Osteoblast (primary cell): ENCODE data around the gene THOC7. TPM values are rescaled to one million over a fixed set of nuclear protein-coding genes. Genes with fewer than 3 reads are reported as not detected.

ENCODE experiments used
- DNase-seq: peaks from one replicate; pipeline ENCODE4 v3.0.0; 2011; ENCODE audit warnings: low spot score, mixed read lengths; ENCODE audit not compliant: insufficient read length; ENCODE audit errors: missing footprints
- H2AFZ ChIP-seq: 2 replicates; pipeline ENCODE4 v1.6.0; 2011; ENCODE audit warnings: mild to moderate bottlenecking, low read length
- H3K27ac ChIP-seq: 2 replicates; pipeline ENCODE4 v1.5.1; 2011; ENCODE audit warnings: mild to moderate bottlenecking, low read depth, low read length, moderate library complexity
- H3K27me3 ChIP-seq: 2 replicates; pipeline ENCODE4 v1.6.0; 2012; ENCODE audit warnings: mild to moderate bottlenecking, control low read depth, inconsistent platforms, low read length, moderate library complexity; ENCODE audit not compliant: insufficient read depth
- H3K36me3 ChIP-seq: 2 replicates; pipeline ENCODE4 v1.5.1; 2011; ENCODE audit warnings: mild to moderate bottlenecking, low read length, control low read depth, moderate library complexity; ENCODE audit not compliant: insufficient read depth
- H3K4me1 ChIP-seq: 2 replicates; pipeline ENCODE4 v1.5.1; 2011; ENCODE audit warnings: mild to moderate bottlenecking, low read length, control low read depth, moderate library complexity; ENCODE audit not compliant: insufficient read depth
- H3K4me2 ChIP-seq: 2 replicates; pipeline ENCODE4 v1.6.0; 2011; ENCODE audit warnings: mild to moderate bottlenecking, low read length; ENCODE audit not compliant: insufficient read depth
- H3K4me3 ChIP-seq: fragments of 200-600 bp; sonication (generic); 3 replicates; pipeline ENCODE4 v1.5.1; 2012; ENCODE audit warnings: mild to moderate bottlenecking, low read length, inconsistent platforms; ENCODE audit not compliant: insufficient read depth
- H3K79me2 ChIP-seq: 2 replicates; pipeline ENCODE4 v1.6.0; 2012; ENCODE audit warnings: mild to moderate bottlenecking, low read length, control low read depth, inconsistent platforms; ENCODE audit not compliant: insufficient read depth
- H3K9me3 ChIP-seq: 2 replicates; pipeline ENCODE4 v1.5.1; 2011; ENCODE audit warnings: low read depth, low read length, control low read depth
- H4K20me1 ChIP-seq: 2 replicates; pipeline ENCODE4 v1.6.0; 2012; ENCODE audit warnings: mild to moderate bottlenecking, low read length, control low read depth; ENCODE audit not compliant: insufficient read depth
- CTCF ChIP-seq: IDR thresholded peaks from 2 replicates; pipeline ENCODE4 v1.5.1; 2011; ENCODE audit warnings: mild to moderate bottlenecking, low read depth, low read length, moderate library complexity; ENCODE audit errors: extremely low read depth
- total RNA-seq: library from RNA; depleted of rRNA; stranded (reverse); fragments of >200 nt; gene quantifications from 2 replicates; pipeline ENCODE4 v1.2.3, GENCODE V29; 2012

Gene THOC7
- total RNA-seq, 1 donor = 42.3 TPM

GRCh38 chr3:63853106-63853505 is 10.5 kb downstream of the THOC7 start:
- no peaks in the 10 kb centered on the region for H3K27me3 ChIP-seq

GRCh38 chr3:63851287-63851686 is 12.3 kb downstream of the THOC7 start:
- Histone ChIP-seq H3K4me3 (no peak overlapping the region), H3K27me3 (no peaks in the 10 kb centered on the region), H3K9me3 (no peaks in the 10 kb centered on the region), H3K79me2 (peaks cover 76% of the 10 kb centered on the region), H3K4me1 (peaks cover 3% of the 10 kb centered on the region), H3K36me3 (no peaks in the 10 kb centered on the region), H3K4me2 (no peak overlapping the region), H2AFZ (no peak overlapping the region), H3K27ac (no peak overlapping the region), H4K20me1 (no peaks in the 10 kb centered on the region)
- DNase-seq = no peak
- TF ChIP-seq CTCF = no peak

More at GRCh38 chr3:63853106-63853505, 10.5 kb downstream of the THOC7 start:
- H2AFZ ChIP-seq = no peak overlapping the region
- no peaks in the 10 kb centered on the region for H3K36me3 ChIP-seq
- no peaks in the 10 kb centered on the region for H3K9me3 ChIP-seq
- peaks cover 78% of the 10 kb centered on the region for H3K79me2 ChIP-seq
- no peak overlapping the region for H3K4me2 ChIP-seq
- peaks cover 3% of the 10 kb centered on the region for H4K20me1 ChIP-seq
- H3K4me1 ChIP-seq = peaks cover 3% of the 10 kb centered on the region
- DNase-seq = no peak
- no peak overlapping the region for H3K27ac ChIP-seq
- TF ChIP-seq CTCF = no peak
- H3K4me3 ChIP-seq = no peak overlapping the region

GRCh38 chr3:63849175-63849574 is 14.4 kb downstream of the THOC7 start:
- peaks cover 3% of the 10 kb centered on the region for H3K4me1 ChIP-seq
- no peak for TF ChIP-seq CTCF
- no peaks in the 10 kb centered on the region for H3K9me3 ChIP-seq
- no peak overlapping the region for H2AFZ ChIP-seq
- H3K4me2 ChIP-seq = no peak overlapping the region
- no peak overlapping the region for H3K4me3 ChIP-seq
- H4K20me1 ChIP-seq = no peaks in the 10 kb centered on the region
- no peaks in the 10 kb centered on the region for H3K36me3 ChIP-seq
- no peak overlapping the region for H3K27ac ChIP-seq
- peaks cover 75% of the 10 kb centered on the region for H3K79me2 ChIP-seq
- no peak for DNase-seq
- no peaks in the 10 kb centered on the region for H3K27me3 ChIP-seq

GRCh38 chr3:63847718-63848450 is 15.7 kb downstream of the THOC7 start:
- no peak overlapping the region for H3K4me2 ChIP-seq
- no peaks in the 10 kb centered on the region for H3K27me3 ChIP-seq
- H2AFZ ChIP-seq = no peak overlapping the region
- no peaks in the 10 kb centered on the region for H4K20me1 ChIP-seq
- H3K27ac ChIP-seq = no peak overlapping the region
- H3K9me3 ChIP-seq = no peaks in the 10 kb centered on the region
- H3K79me2 ChIP-seq = peaks cover 74% of the 10 kb centered on the region
- no peaks in the 10 kb centered on the region for H3K36me3 ChIP-seq
- TF ChIP-seq CTCF = no peak
- no peak overlapping the region for H3K4me3 ChIP-seq
- H3K4me1 ChIP-seq = peaks cover 3% of the 10 kb centered on the region
- no peak for DNase-seq
